Small intestine (tissue), 16 donors: ENCODE results near the gene KRTAP13-4. TPM values are rescaled to one million over a fixed set of nuclear protein-coding genes. Genes with fewer than 3 reads are reported as not detected.
A peak's percentile ranks its signal among the peaks of the same experiment; 100 is the strongest.

Experiments used
- DNase-seq, 2 donors: peaks; one replicate each; pipeline versions ENCODE4 v3.0.0 to v3.0.0-alpha.2; 2013
- FAIRE-seq: peaks from 2 replicates; lab custom pipeline; 2012; peaks lifted over from hg19 to GRCh38; lab: Jason Lieb, UNC
- H3K27ac ChIP-seq, 3 donors: one replicate each; pipeline ENCODE4 v1.5.1; 2013; ENCODE audit warnings: low read length in 2 of 3, mild to moderate bottlenecking in 2 of 3, control low read depth in 1 of 3, inconsistent platforms in 1 of 3, low read depth in 1 of 3, moderate library complexity in 1 of 3
- H3K27me3 ChIP-seq, 3 donors: one replicate each; pipeline ENCODE4 v1.6.1; 2013; ENCODE audit warnings: low read length in 3 of 3, inconsistent platforms in 1 of 3; ENCODE audit not compliant: control insufficient read depth in 3 of 3, insufficient read depth in 3 of 3
- H3K36me3 ChIP-seq, 3 donors: one replicate each; pipeline ENCODE4 v1.6.1; 2013; ENCODE audit warnings: low read length in 3 of 3, inconsistent platforms in 1 of 3, low read depth in 1 of 3, mild to moderate bottlenecking in 1 of 3, moderate library complexity in 1 of 3; ENCODE audit not compliant: control insufficient read depth in 3 of 3, insufficient read depth in 2 of 3
- H3K4me1 ChIP-seq, 3 donors: one replicate each; pipeline ENCODE4 v1.6.1; 2013; ENCODE audit warnings: low read length in 2 of 3, inconsistent platforms in 1 of 3, low read depth in 1 of 3, mild to moderate bottlenecking in 1 of 3, moderate library complexity in 1 of 3; ENCODE audit not compliant: control insufficient read depth in 3 of 3, insufficient read depth in 2 of 3
- H3K4me3 ChIP-seq, 3 donors: one replicate each; pipeline ENCODE4 v1.5.1; 2013; ENCODE audit warnings: low read length in 3 of 3, control low read depth in 1 of 3, inconsistent platforms in 1 of 3, low read depth in 1 of 3, mild to moderate bottlenecking in 1 of 3, moderate library complexity in 1 of 3
- H3K9me3 ChIP-seq, 2 donors: one replicate each; pipeline ENCODE4 v1.6.1; 2013; ENCODE audit warnings: low read depth in 1 of 2, low read length in 1 of 2; ENCODE audit not compliant: control insufficient read depth in 2 of 2, insufficient read depth in 1 of 2
- WGBS, 3 donors: extraction: QIAGEN DNeasy Blood & Tissue Kit; methylation state at CpG; one replicate each; pipeline ENCODE4 v1.1.7; 2013; 5-methylcytosine and 5-hydroxymethylcytosine counted together
- long read RNA-seq, 10 donors: transcript quantifications; one replicate each; lab custom pipeline, GENCODE V29; 2026
- polyA plus RNA-seq, 4 donors: library from polyadenylated mRNA; stranded (reverse) in 3 of 4; unstranded in 1 of 4; fragments of 200-250 nt in 3 of 4; fragments of 120-200 nt in 1 of 4; gene quantifications; one replicate each; pipeline versions ENCODE4 v1.2.1 to v1.2.3, GENCODE V29; 2013
- donor health status: healthy with polysubstance abuse.
- donor health status: control.
- donor health status: control.
- donor health status: Bipolar disorder and iron deficiency.
- donor health status: healthy.

Gene KRTAP13-4, protein sequence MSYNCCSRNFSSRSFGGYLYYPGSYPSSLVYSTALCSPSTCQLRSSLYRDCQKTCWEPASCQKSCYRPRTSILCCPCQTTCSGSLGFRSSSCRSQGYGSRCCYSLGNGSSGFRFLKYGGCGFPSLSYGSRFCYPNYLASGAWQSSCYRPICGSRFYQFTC
- polyA plus RNA-seq, result not detected
- long read RNA-seq, donor 1, result 0 reads
- long read RNA-seq, donor 2, result 0 reads
- long read RNA-seq, donor 3, result 0 reads
- long read RNA-seq, donor 4, result 0 reads
- long read RNA-seq, donor 5, result 0 reads
- long read RNA-seq, donor 6, result 0 reads
- long read RNA-seq, donor 7, result 0 reads
- long read RNA-seq, donor 8, result 0 reads
- long read RNA-seq, donor 9, result 0 reads
- long read RNA-seq, donor 10, result 0 reads

DNA sequence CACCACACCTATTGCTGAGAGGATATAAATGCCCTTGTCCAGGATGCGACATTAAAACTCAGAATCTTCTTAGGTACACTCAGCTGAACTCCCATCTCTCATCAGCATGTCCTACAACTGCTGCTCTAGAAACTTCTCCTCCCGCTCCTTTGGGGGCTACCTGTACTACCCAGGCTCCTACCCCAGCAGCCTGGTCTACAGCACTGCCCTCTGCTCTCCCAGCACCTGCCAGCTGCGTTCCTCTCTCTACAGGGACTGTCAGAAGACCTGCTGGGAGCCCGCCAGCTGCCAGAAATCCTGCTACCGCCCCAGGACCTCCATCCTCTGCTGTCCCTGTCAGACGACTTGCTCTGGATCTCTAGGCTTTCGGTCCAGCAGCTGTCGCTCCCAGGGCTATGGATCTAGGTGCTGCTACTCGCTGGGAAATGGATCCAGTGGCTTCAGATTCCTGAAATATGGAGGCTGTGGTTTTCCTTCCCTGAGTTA, at the start of gene KRTAP13-4:
Gene KRTAP13-4 (plus strand): TSS at position 51 of the 486 bp plus-strand sequence. CDS start 56 bp downstream, at position 107.
- Histone ChIP-seq H3K27ac (no peak within 1 kb of the TSS), H3K36me3 (no peaks in the 10 kb centered on the region), H3K4me1 (no peaks in the 10 kb centered on the region), H3K27me3 (no peaks in the 10 kb centered on the region), H3K4me3 (no peak within 1 kb of the TSS), H3K9me3 (peaks cover 0 to 2% of the 10 kb centered on the region in 2 donors)
- FAIRE-seq (no peak), DNase-seq (no peak)
- 60 to 79% (median 72%) methylated on average over 9 of the region's 9 CpGs for WGBS, 3 donors

DNA sequence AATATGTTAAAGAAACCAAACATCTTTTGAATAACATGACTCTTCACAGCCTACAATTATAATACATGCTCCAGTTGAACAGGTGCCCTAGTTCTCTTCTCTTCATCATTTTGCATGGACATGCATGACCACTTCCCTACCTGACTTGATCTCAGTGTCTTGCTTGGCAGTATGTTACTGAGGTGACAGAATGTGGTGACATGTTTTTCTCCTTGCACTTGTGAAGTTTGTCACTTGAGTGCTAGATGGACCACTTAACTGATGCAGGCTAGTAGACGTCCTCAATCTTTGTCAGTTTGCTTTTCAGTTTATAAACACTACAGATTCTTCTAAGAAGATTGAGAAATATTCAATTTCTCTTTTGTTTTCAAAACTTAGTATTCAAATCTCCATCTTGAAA, 47.8 kb upstream of the KRTAP13-4 start:
- Histone ChIP-seq H3K9me3 (peaks cover 0 to 4% of the 10 kb centered on the region in 2 donors), H3K4me1 (no peaks in the 10 kb centered on the region), H3K36me3 (no peaks in the 10 kb centered on the region), H3K27me3 (no peaks in the 10 kb centered on the region), H3K27ac (no peak overlapping the region), H3K4me3 (no peak overlapping the region)
- DNase-seq, result no peak
- WGBS, 3 donors, result 34 to 61% (median 52%) methylated on average over 1 of the region's 1 CpG
- no peak for FAIRE-seq

DNA sequence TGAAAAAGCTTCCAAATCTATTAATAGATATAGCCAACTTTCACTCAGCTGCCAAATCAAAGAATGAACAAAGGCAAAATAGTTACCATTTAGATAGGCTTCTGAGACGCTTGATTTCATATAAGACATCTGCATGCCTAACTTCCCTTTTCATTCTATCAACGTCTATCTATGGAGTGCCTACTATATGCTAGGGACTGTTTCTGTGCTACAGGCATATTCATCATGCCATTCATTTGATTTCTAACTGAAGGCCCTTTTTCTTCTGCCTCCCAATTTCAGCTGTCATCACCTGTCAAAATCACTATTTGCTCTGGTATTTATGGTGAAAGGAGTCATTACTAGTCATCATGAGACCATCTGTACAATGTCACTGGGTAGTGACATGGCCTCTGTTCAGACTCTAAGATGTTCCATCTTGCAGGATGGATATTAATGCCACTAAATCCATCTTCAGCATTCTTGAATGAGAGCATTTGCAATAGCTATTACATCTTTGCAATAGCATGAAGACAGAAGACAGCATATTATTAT, 38.5 kb upstream of the KRTAP13-4 start:
- DNase-seq (no peak), FAIRE-seq (no peak)
- H3K27ac ChIP-seq, result no peak overlapping the region
- H3K4me3 ChIP-seq, result no peak overlapping the region
- peaks cover 0 to 13% of the 10 kb centered on the region in 2 donors for H3K9me3 ChIP-seq
- H3K27me3 ChIP-seq, result no peaks in the 10 kb centered on the region
- no peaks in the 10 kb centered on the region for H3K4me1 ChIP-seq
- WGBS, 3 donors, result 59 to 69% (median 62%) methylated on average over 2 of the region's 2 CpGs
- no peaks in the 10 kb centered on the region for H3K36me3 ChIP-seq

DNA sequence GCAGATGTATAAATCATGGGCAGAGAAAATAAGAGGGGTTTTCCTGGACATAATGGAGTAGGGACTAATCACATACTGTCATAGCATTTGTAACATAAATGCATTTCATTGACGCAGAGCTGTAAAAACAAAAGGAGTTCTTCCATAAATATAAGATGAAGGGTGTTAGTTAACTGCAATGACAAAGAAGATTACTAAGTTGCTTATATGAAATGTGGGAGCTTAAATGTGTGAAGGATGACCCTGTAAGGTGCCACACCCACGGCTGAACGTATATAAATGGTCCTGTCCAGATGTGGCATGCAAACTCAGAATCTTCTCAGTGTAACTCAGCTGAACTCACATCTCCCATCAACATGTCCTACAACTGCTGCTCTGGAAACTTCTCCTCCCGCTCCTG, 34.3 kb upstream of the KRTAP13-4 start, which contains the start of gene KRTAP13-1:
Gene KRTAP13-1 (plus strand): TSS at position 301 of the 400 bp plus-strand sequence. CDS start 56 bp downstream, at position 357.
- Histone ChIP-seq H3K4me1 (no peaks in the 10 kb centered on the region), H3K36me3 (no peaks in the 10 kb centered on the region), H3K9me3 (peaks cover 0 to 5% of the 10 kb centered on the region in 2 donors), H3K4me3 (no peak within 1 kb of the TSS), H3K27ac (no peak within 1 kb of the TSS), H3K27me3 (no peaks in the 10 kb centered on the region)
- WGBS, 3 donors, result 67 to 78% (median 71%) methylated on average over 4 of the region's 4 CpGs
- FAIRE-seq (no peak), DNase-seq (no peak)

DNA sequence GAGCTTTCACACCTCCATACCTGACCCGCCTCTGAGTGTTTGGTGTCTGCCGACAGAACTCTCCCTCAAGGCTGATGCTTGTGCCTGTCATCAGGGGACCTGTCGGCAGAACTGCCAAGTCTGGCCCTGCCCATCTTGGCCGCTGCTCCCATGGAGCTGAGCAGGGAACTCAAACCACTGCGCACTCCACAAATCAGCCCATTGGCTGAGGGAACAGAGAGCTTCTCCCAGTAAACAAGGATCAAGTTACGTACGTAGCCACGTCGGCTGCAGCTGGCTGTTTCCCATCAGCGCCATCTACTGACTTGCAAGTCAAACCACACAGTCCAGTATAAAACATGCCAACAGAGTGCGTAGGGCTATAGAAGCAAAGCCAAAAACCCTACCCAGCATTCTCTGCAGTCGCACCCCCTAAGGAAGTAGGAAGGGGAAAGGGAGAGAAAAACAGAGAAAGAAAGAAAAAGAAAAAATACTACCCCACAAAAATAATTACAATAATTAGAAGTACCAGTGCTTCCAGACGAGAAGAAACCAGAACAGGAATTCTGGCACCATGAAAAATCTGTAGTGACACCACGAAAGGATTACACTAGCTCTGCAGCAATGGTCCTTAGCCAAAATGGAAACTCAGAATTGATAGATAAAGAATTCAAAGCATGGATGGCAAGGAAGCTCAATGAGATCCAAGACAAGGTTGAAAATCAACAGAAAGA, 21.1 kb upstream of the KRTAP13-4 start:
- no peaks in the 10 kb centered on the region for H3K27me3 ChIP-seq
- WGBS, 3 donors, result 26 to 44% (median 37%) methylated on average over 14 of the region's 14 CpGs
- H3K4me3 ChIP-seq, result no peak overlapping the region
- DNase-seq (peak; percentile 4 to 35), FAIRE-seq (no peak)
- no peak overlapping the region for H3K27ac ChIP-seq
- H3K9me3 ChIP-seq, result peaks cover 1 to 9% of the 10 kb centered on the region in 2 donors
- H3K4me1 ChIP-seq, result no peaks in the 10 kb centered on the region
- H3K36me3 ChIP-seq, result no peaks in the 10 kb centered on the region

DNA sequence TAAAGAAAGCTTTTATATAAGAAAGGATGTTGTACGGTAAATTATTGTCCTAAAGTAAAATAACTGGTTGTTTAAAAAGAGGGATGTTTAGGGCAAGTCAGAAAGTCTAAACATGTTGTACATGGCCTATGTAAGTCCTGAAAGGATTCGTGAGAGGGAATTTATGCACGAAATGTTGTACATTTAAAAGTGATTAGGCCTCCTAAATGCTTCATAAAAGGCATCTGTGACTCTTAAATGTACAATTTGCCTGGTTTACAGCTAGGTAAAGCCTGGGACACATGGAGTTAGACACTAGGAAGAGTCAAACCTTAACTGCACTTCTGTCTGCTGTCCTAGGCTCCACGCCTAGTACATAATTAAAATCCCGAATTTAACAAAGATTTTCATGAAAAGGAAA, 14.0 kb upstream of the KRTAP13-4 start:
- Histone ChIP-seq H3K4me1 (no peaks in the 10 kb centered on the region), H3K9me3 (peaks cover 0 to 6% of the 10 kb centered on the region in 2 donors), H3K4me3 (no peak overlapping the region), H3K36me3 (no peaks in the 10 kb centered on the region), H3K27ac (no peak overlapping the region), H3K27me3 (no peaks in the 10 kb centered on the region)
- DNase-seq (no peak), FAIRE-seq (no peak)
- 76 to 82% (median 78%) methylated on average over 5 of the region's 5 CpGs for WGBS, 3 donors

DNA sequence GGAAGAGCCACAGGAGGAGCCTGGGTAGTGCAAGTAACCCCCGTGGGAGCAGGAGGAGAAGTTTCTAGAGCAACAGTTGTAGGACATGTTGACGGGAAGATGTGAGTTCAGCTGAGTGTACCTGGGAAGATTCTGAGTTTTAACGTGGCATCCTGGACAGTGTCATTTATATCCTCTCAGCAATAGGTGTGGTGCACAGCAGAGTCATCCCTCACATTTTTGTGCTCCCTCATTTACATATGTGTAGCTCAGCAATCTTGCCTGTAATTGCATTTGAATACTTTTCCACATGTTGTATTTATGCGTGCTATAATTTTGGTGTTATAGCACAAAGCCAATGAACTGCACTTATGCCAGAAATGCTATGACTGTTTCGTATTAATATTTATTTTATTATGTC, 4.2 kb upstream of the KRTAP13-4 start, which contains the start of gene KRTAP13-3:
Gene KRTAP13-3 (minus strand): TSS at position 101 of the 400 bp plus-strand sequence. CDS start 14 bp downstream, at position 87.
- FAIRE-seq (no peak), DNase-seq (no peak)
- Histone ChIP-seq H3K9me3 (no peaks in the 10 kb centered on the region), H3K4me3 (no peak within 1 kb of the TSS), H3K4me1 (no peaks in the 10 kb centered on the region), H3K27me3 (no peaks in the 10 kb centered on the region), H3K27ac (no peak within 1 kb of the TSS), H3K36me3 (no peaks in the 10 kb centered on the region)
- 73 to 84% (median 73%) methylated on average over 5 of the region's 5 CpGs for WGBS, 3 donors

DNA sequence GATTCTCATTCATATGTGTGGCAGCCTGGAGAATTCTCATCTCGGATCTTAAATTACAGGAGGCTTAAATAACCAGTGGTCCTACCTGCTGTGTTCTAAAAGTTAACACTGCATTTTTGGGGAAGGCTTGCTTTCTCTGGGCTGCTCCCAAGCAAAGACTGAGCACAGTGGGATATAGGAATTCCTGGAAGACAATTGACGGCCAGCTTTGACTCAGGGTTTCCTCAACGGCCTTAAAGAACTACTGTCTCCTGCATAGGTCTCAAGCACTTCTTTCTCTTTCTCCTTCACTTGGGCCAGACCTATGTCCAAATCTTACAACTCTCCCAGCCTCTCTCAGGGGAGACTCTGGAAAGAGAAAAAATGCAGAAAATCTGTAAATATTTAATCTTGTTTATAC, 3.3 kb upstream of the KRTAP13-4 start:
- DNase-seq, result no peak
- WGBS, 3 donors, result 45 to 52% (median 51%) methylated on average over 3 of the region's 3 CpGs
- Histone ChIP-seq H3K9me3 (no peaks in the 10 kb centered on the region), H3K4me1 (no peaks in the 10 kb centered on the region), H3K27ac (no peak overlapping the region), H3K4me3 (no peak overlapping the region), H3K27me3 (no peaks in the 10 kb centered on the region), H3K36me3 (no peaks in the 10 kb centered on the region)
- no peak for FAIRE-seq
